ENCODE data around the gene SEC14L5.

DNA sequence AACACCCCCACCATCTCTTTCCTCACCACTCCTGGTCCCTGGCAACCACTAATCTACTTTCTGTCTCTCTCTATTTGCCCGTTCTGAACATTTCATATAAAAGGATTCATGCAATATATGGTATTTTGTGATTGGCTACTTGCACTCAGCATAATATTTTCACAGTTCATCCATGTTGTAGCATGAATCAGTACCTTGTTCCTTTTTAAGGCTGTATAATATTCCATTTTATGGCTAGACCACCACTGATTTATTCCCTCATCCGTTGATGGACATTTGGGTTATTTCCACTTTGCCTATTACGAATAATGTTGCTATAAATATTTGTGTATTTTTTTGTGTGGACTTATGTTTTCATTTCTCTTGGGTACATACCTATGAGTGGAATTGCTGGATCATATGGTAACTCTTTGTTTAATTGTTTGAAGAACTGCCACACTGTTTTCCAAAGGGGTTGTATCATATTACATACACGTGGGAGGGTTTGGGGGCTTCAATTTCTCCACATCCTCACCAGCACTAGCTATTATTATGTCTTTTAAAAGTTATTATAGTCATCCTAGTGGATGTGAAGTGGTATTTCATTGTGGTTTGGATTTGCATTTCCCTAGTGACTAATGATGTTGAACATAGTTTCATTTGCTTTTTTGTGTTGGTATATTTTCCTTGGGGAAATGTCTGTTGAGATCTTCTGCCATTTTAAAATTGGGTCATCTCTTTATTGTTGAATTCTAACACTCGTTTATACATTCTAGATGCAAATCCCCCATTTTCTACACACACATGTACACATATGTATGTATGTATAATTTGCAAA lies 26.3 kb downstream of the SEC14L5 start:
- TF ChIP-seq, protein P1, sequence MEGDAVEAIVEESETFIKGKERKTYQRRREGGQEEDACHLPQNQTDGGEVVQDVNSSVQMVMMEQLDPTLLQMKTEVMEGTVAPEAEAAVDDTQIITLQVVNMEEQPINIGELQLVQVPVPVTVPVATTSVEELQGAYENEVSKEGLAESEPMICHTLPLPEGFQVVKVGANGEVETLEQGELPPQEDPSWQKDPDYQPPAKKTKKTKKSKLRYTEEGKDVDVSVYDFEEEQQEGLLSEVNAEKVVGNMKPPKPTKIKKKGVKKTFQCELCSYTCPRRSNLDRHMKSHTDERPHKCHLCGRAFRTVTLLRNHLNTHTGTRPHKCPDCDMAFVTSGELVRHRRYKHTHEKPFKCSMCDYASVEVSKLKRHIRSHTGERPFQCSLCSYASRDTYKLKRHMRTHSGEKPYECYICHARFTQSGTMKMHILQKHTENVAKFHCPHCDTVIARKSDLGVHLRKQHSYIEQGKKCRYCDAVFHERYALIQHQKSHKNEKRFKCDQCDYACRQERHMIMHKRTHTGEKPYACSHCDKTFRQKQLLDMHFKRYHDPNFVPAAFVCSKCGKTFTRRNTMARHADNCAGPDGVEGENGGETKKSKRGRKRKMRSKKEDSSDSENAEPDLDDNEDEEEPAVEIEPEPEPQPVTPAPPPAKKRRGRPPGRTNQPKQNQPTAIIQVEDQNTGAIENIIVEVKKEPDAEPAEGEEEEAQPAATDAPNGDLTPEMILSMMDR (IDR thresholded peaks at IDR 0.05; ENCODE audit: poor library complexity, severe bottlenecking): no peak
- no peak for TF ChIP-seq EP300 (conservative IDR thresholded peaks at IDR 0.05; ENCODE audit: poor library complexity, severe bottlenecking)

Measured in neural cell (in vitro differentiated cells).